PC-9 (cell line): ENCODE results near the gene GPR78. TPM values are rescaled to one million over a fixed set of nuclear protein-coding genes. Genes with fewer than 3 reads are reported as not detected.

Experiments used
- BruUV-seq: library from RNA; stranded (reverse); fragments of 400-500 nt; replicated peaks from 2 replicates; lab custom pipeline; 2021; lab: Mats Ljungman, UMichigan
- CTCF ChIA-PET: fragments of 300-600 bp; sonication (Branson Sonifier 250); formaldehyde crosslinking; loops from one replicate; lab custom pipeline; 2022; ENCODE audit warnings: antibody characterized with exemption; lab: Charles Lee
- POLR2A ChIA-PET: fragments of 300-600 bp; sonication (Branson Sonifier 250); formaldehyde crosslinking; loops from one replicate; lab custom pipeline; 2022; ENCODE audit warnings: antibody characterized with exemption; ENCODE audit not compliant: unreplicated experiment; lab: Charles Lee
- DNase-seq, 2 experiments: peaks; one replicate each; pipeline versions ENCODE4 v3.0.0 to v3.0.0-alpha.2; 2015 to 2022; ENCODE audit warnings: mixed read lengths in 1 of 2
- H2AFZ ChIP-seq: fragments of 200-600 bp; sonication (generic); 2 replicates; pipeline ENCODE4 v1.8.1; 2017; ENCODE audit warnings: antibody characterized with exemption
- H3F3A ChIP-seq: fragments of 200-600 bp; sonication (generic); 2 replicates; pipeline ENCODE4 v1.8.1; 2017; ENCODE audit warnings: antibody characterized with exemption, mild to moderate bottlenecking, low read depth; ENCODE audit not compliant: insufficient read depth
- H3K27ac ChIP-seq: fragments of 200-600 bp; sonication (generic); 2 replicates; pipeline ENCODE4 v1.6.1; 2016; ENCODE audit warnings: mixed run types
- H3K27me3 ChIP-seq: fragments of 200-600 bp; sonication (generic); 2 replicates; pipeline ENCODE4 v1.6.1; 2016; ENCODE audit warnings: low read depth, mixed run types; ENCODE audit not compliant: insufficient read depth
- H3K36me3 ChIP-seq: fragments of 200-600 bp; sonication (generic); 2 replicates; pipeline ENCODE4 v1.6.1; 2016; ENCODE audit warnings: low read depth, mixed run types
- H3K4me1 ChIP-seq: fragments of 200-600 bp; sonication (generic); replicated peaks from 2 replicates; pipeline ENCODE4 v1.6.1; 2016; ENCODE audit warnings: mixed run types; ENCODE audit not compliant: insufficient read depth
- H3K4me2 ChIP-seq: fragments of 200-600 bp; sonication (generic); 2 replicates; pipeline ENCODE4 v1.6.1; 2017; ENCODE audit warnings: mixed run types
- H3K4me3 ChIP-seq: fragments of 200-600 bp; sonication (generic); 2 replicates; pipeline ENCODE4 v1.6.1; 2016; ENCODE audit warnings: mixed run types
- H3K79me2 ChIP-seq: fragments of 200-600 bp; sonication (generic); 2 replicates; pipeline ENCODE4 v1.6.1; 2017; ENCODE audit warnings: low read depth, mixed run types
- H3K9me2 ChIP-seq: fragments of 200-600 bp; sonication (generic); 2 replicates; pipeline ENCODE4 v1.8.1; 2017; ENCODE audit warnings: mild to moderate bottlenecking; ENCODE audit not compliant: insufficient read depth
- H3K9me3 ChIP-seq: fragments of 200-600 bp; sonication (generic); 2 replicates; pipeline ENCODE4 v1.8.1; 2016; ENCODE audit warnings: low read depth; ENCODE audit not compliant: insufficient read depth
- H4K20me1 ChIP-seq: fragments of 200-600 bp; sonication (generic); 2 replicates; pipeline ENCODE4 v1.8.1; 2017; ENCODE audit not compliant: insufficient read depth
- CTCF ChIP-seq: fragments of 200-600 bp; sonication (generic); conservative IDR thresholded peaks from 2 replicates; pipeline ENCODE4 v1.6.1; 2017; ENCODE audit warnings: mixed run types, antibody characterized with exemption, mild to moderate bottlenecking, moderate library complexity
- EZH2 ChIP-seq: fragments of 200-600 bp; sonication (generic); IDR thresholded peaks from 2 replicates; pipeline ENCODE4 v1.8.0; 2017; ENCODE audit warnings: antibody characterized with exemption, low read depth
- intact Hi-C: fragments of 100-400 bp; cut with micrococcal nuclease; formaldehyde crosslinking; loops from one replicate; pipeline ENCODE4 v1.10.0; 2022; ENCODE audit not compliant: unreplicated experiment
- total RNA-seq: library from RNA; stranded (reverse); gene quantifications from 2 replicates; pipeline ENCODE4 v1.2.3, GENCODE V29; 2021

GPR78 gene
- total RNA-seq, 1 experiment from 2014 or later: 56.6 TPM

GRCh38 chr4:8597791-8598190 lies 17.6 kb downstream of the GPR78 start:
- no peak for DNase-seq
- Histone ChIP-seq H3K27me3 (no peaks in the 10 kb centered on the region), H2AFZ (no peak overlapping the region), H3K9me3 (no peaks in the 10 kb centered on the region), H3K27ac (no peak overlapping the region), H3K9me2 (no peaks in the 10 kb centered on the region), H3K4me1 (peaks cover 16% of the 10 kb centered on the region; the same call in 1 of the 2 replicates), H3K4me3 (no peak overlapping the region), H3K4me2 (no peak overlapping the region), H4K20me1 (no peaks in the 10 kb centered on the region), H3K36me3 (no peaks in the 10 kb centered on the region), H3K79me2 (no peaks in the 10 kb centered on the region), H3F3A (peaks cover 8% of the 10 kb centered on the region; the same call in 1 of the 2 replicates)
- TF ChIP-seq CTCF (no peak), EZH2 (no peak)
- ChIA-PET POLR2A (no interaction called here), CTCF (no interaction called here)
- no TSS peak for BruUV-seq
- intact Hi-C loops: loop anchor here (10.0 kb wide), 1 partner anchor 353 kb away; no protein-coding TSS in a partner anchor

- H3F3A ChIP-seq: peaks cover 8% of the 10 kb centered on the region; the same call in 1 of the 2 replicates
- BruUV-seq: no TSS peak
- H2AFZ ChIP-seq: no peak overlapping the region
- TF ChIP-seq CTCF (no peak), EZH2 (no peak)
- H3K27ac ChIP-seq: no peak overlapping the region
- no peaks in the 10 kb centered on the region for H3K79me2 ChIP-seq
- no peaks in the 10 kb centered on the region for H3K36me3 ChIP-seq
- intact Hi-C loops: loop anchor here (10.0 kb wide), 1 partner anchor 354 kb away; no protein-coding TSS in a partner anchor
- CTCF ChIA-PET: no interaction called here
- POLR2A ChIA-PET: no interaction called here
- no peaks in the 10 kb centered on the region for H4K20me1 ChIP-seq
- peaks cover 16% of the 10 kb centered on the region; the same call in 1 of the 2 replicates for H3K4me1 ChIP-seq
- no peak overlapping the region for H3K4me3 ChIP-seq
- no peaks in the 10 kb centered on the region for H3K27me3 ChIP-seq
- H3K4me2 ChIP-seq: no peak overlapping the region
- no peaks in the 10 kb centered on the region for H3K9me3 ChIP-seq
- DNase-seq: no peak
- no peaks in the 10 kb centered on the region for H3K9me2 ChIP-seq
These were observed 18.3 kb downstream of the GPR78 start for GRCh38 chr4:8598391-8599090.

- POLR2A ChIA-PET: no interaction called here
- DNase-seq: no peak
- H3K4me1 ChIP-seq: peaks cover 16% of the 10 kb centered on the region; the same call in 1 of the 2 replicates
- intact Hi-C loops: loop anchor here (10.0 kb wide), 1 partner anchor 354 kb away; no protein-coding TSS in a partner anchor
- no peaks in the 10 kb centered on the region for H3K27me3 ChIP-seq
- CTCF ChIA-PET: no interaction called here
- no peaks in the 10 kb centered on the region for H3K9me3 ChIP-seq
- TF ChIP-seq EZH2 (no peak), CTCF (no peak)
- H3K4me3 ChIP-seq: no peak overlapping the region
- no peaks in the 10 kb centered on the region for H3K9me2 ChIP-seq
- no peak overlapping the region for H3K4me2 ChIP-seq
- H3K36me3 ChIP-seq: no peaks in the 10 kb centered on the region
- no peaks in the 10 kb centered on the region for H3K79me2 ChIP-seq
- H4K20me1 ChIP-seq: no peaks in the 10 kb centered on the region
- peaks cover 8% of the 10 kb centered on the region; the same call in 1 of the 2 replicates for H3F3A ChIP-seq
- no TSS peak for BruUV-seq
- H3K27ac ChIP-seq: no peak overlapping the region
- H2AFZ ChIP-seq: no peak overlapping the region
These were observed 18.9 kb downstream of the GPR78 start for GRCh38 chr4:8599091-8599460.
